ENCODE results near the gene CHID1.
A peak's percentile ranks its signal among the peaks of the same experiment; 100 is the strongest.

Gene CHID1

DNA sequence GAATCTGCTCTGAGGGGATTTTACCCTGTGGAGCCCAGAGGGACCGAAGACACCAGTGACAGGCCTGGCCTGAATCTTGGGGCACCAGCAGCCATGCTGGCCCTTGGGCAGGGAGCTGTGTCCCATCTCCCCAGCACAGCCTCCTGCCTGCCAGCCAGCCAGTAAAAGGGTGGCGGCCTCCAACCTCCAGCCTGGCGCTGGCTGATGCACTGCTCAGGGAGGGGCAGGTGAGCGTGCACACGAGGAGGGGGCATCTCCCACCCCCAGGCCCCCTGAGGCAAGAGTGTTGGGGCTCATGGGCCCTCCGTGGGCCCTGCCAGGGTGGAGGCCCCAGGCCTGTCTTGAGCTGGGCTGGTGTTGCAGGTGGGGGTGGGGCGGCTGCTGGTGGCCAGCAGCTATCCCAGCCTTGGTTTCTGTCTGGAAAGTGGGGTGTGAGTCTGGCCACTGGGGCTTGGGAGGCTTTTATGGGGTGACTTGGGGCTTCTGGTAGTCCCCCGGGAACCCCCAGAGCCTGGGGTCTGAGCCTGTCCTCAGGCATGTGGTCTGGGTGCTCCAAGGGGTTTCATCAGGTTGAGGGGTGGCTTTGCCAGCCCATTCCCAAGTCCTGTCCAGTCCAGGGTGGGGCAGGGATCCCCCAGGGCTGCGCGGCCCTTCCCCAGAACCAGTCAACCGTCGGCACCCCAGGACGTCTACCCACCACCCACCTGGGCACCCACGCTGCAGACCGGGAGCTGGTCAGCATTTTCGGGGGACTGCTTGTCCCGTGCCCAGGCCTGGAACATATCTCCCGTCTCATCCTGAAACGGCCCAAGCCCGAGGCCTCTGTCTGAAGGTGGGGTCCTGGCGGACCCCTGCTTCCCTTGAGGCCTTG, 50.1 kb downstream of the CHID1 start:
- ATAC-seq = no peak
- H3K36me3 Mint-ChIP-seq = no peaks in the 10 kb centered on the region
- H3K9me3 Mint-ChIP-seq = no peaks in the 10 kb centered on the region
- peaks cover 6% of the 10 kb centered on the region for H3K4me1 Mint-ChIP-seq
- peaks cover 57% of the 10 kb centered on the region for H3K27me3 Mint-ChIP-seq
- no peak overlapping the region for H3K4me3 Mint-ChIP-seq
- no peak overlapping the region for H3K27ac Mint-ChIP-seq

DNA sequence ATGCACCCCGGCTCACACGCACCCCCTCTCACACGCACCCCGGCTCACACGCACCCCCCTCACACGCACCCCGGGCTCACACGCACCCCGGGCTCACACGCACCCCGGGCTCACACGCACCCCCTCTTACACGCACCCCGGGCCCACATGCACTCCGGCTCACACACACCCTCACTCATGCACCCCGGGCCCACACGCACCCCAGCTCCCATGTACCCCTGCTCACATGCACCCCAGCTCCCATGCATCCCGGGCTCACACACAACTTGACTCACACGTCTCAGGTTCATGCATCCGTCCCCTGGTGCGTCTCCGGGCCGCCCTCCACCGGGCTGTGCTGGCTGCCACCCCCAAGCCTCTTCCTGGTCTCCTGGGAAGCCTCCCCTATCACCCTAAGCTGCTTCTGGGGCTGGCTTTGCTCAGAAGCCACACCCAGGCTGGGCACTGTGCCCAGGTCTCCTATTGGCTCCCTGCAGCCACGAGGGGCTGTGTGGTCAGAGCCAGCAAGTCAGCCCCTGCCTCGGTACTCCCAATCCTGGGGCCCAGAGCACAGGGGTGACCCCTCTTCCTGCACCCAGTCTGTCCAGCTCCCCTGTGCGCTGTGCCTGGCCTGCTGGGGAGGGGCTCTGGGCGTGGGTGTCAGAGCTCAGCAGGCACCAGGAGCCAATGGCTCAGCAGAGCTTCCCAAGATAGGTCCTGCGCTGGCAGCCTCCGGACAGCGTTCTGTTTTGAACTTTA, 51.0 kb downstream of the CHID1 start:
- no peak for ATAC-seq
- peaks cover 6% of the 10 kb centered on the region for H3K4me1 Mint-ChIP-seq
- peaks cover 59% of the 10 kb centered on the region for H3K27me3 Mint-ChIP-seq
- H3K27ac Mint-ChIP-seq = no peak overlapping the region
- H3K9me3 Mint-ChIP-seq = no peaks in the 10 kb centered on the region
- H3K4me3 Mint-ChIP-seq = no peak overlapping the region
- H3K36me3 Mint-ChIP-seq = no peaks in the 10 kb centered on the region

- Mint-ChIP-seq H3K27me3 (peaks cover 66% of the 10 kb centered on the region), H3K4me3 (no peak overlapping the region), H3K27ac (no peak overlapping the region), H3K4me1 (peaks cover 6% of the 10 kb centered on the region), H3K36me3 (no peaks in the 10 kb centered on the region), H3K9me3 (no peaks in the 10 kb centered on the region)
- ATAC-seq = peak; percentile 25
These were observed 51.8 kb downstream of the CHID1 start for GRCh38 chr11:858762-859339.

- Mint-ChIP-seq H3K9me3 (no peaks in the 10 kb centered on the region), H3K36me3 (no peaks in the 10 kb centered on the region), H3K4me1 (peaks cover 6% of the 10 kb centered on the region), H3K27ac (no peak overlapping the region), H3K4me3 (no peak overlapping the region), H3K27me3 (peaks cover 72% of the 10 kb centered on the region)
- no peak for ATAC-seq
These were observed 52.4 kb downstream of the CHID1 start for GRCh38 chr11:858053-858761.

- no peak overlapping the region for H3K27ac Mint-ChIP-seq
- no peaks in the 10 kb centered on the region for H3K9me3 Mint-ChIP-seq
- H3K36me3 Mint-ChIP-seq = no peaks in the 10 kb centered on the region
- no peak overlapping the region for H3K4me3 Mint-ChIP-seq
- H3K4me1 Mint-ChIP-seq = peaks cover 6% of the 10 kb centered on the region
- no peak for ATAC-seq
- peaks cover 76% of the 10 kb centered on the region for H3K27me3 Mint-ChIP-seq
These were observed 54.2 kb downstream of the CHID1 start for GRCh38 chr11:856397-856796.

DNA sequence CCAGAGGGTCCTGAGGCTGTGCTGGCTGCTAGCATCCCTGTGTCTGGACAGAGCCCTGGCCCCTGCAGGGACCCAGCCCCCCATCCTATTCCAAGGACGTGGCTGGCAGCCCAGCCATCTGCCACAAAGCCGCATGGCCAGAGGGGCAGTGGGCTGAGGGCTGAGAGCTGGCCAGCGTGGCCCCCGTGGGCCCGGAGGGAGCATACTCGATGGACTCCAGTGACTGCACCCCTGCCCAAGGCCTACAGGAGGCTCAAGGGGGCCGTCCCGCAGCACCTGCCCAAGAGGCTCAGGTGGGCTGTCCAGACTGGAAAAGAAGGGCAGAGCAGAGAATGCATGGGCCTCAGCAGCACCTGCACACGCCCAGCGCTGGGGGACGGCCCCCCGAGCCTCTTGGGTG, 54.8 kb downstream of the CHID1 start:
- Mint-ChIP-seq H3K27ac (no peak overlapping the region), H3K4me1 (peaks cover 6% of the 10 kb centered on the region), H3K27me3 (peaks cover 76% of the 10 kb centered on the region), H3K4me3 (no peak overlapping the region), H3K9me3 (no peaks in the 10 kb centered on the region), H3K36me3 (no peaks in the 10 kb centered on the region)
- ATAC-seq = no peak

- H3K27ac Mint-ChIP-seq = no peak overlapping the region
- peaks cover 6% of the 10 kb centered on the region for H3K4me1 Mint-ChIP-seq
- no peaks in the 10 kb centered on the region for H3K36me3 Mint-ChIP-seq
- ATAC-seq = no peak
- peaks cover 75% of the 10 kb centered on the region for H3K27me3 Mint-ChIP-seq
- no peaks in the 10 kb centered on the region for H3K9me3 Mint-ChIP-seq
- no peak overlapping the region for H3K4me3 Mint-ChIP-seq
These were observed 55.3 kb downstream of the CHID1 start for GRCh38 chr11:855330-855674.

DNA sequence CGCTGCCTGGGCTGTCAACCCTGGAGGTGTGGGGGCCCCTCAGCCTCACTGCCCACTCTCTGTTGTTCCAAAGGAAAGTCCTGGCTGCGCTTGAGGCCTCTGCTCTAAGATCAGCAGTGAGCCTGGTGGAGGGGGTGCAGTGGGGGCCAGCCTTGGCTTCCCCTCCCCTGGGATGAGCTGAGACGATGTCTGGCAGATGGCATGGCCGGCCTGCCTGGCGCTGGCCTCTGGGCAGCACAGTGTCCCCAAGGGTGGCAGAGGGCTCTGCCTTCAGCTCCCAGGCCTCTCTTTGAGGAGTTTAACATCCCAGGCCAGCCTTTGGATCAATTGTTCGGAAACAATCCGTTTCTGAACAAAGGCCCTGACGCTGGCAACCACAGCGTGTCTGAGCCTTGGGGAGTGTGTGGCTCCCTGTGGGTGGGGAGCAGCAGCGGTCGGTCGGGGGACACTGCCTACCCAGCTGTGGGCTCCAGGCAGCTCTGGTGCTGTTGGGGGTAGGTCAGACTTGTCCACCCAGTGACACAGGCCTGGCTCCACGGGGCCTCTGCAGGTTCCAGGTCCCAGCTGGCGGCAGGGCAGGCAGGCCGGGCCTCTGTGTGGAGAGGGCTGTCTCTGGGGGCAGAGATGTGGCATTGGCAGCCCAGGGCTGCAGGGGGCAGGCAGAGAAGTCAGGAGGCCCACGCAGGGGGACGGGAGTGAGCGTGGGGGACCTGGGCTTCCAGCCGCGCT, 55.8 kb downstream of the CHID1 start:
- Mint-ChIP-seq H3K4me3 (no peak overlapping the region), H3K27me3 (peaks cover 70% of the 10 kb centered on the region), H3K9me3 (no peaks in the 10 kb centered on the region), H3K4me1 (peaks cover 6% of the 10 kb centered on the region), H3K36me3 (no peaks in the 10 kb centered on the region), H3K27ac (no peak overlapping the region)
- ATAC-seq = no peak

DNA sequence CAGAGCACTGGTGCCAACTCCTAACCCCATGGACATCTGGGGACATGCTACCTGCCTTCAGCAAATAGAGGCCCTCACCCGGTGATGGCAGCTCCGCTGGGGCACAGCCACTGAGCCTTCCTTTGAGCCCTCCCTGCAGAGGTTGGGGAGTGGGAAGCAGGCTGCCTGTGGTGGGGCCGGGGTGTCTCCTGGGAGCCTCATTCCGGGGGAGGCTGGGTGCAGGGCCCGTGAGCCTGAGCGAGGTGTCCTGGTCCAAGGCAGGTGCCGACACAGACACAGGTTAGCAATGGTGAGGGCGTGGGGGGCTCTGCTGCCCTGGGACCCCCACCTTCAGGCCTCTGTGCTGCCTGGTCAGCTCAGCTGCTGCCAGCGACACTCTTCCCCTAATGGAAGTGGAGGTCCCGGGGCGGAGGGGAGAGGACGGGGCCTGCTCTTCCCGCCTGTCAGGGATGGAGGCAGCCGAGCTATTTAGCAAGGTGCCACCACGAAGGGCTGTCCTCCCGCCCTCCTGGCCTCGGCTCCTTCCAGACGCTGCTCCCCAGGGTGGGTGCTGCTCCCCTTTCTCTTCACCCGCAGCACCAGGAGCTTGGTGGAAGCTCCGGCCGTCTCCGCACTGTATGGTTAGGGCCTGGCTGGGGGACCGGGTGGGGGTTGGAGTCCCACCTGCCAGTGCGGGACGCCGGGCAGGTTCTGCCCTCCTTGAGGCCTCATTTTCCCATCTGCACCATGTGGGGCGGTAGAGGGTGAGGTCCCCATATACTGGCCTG, 56.7 kb downstream of the CHID1 start:
- Mint-ChIP-seq H3K9me3 (no peaks in the 10 kb centered on the region), H3K27me3 (peaks cover 68% of the 10 kb centered on the region), H3K27ac (no peak overlapping the region), H3K4me3 (no peak overlapping the region), H3K4me1 (peaks cover 12% of the 10 kb centered on the region), H3K36me3 (no peaks in the 10 kb centered on the region)
- no peak for ATAC-seq

- Mint-ChIP-seq H3K27ac (no peak overlapping the region), H3K4me1 (peaks cover 18% of the 10 kb centered on the region), H3K9me3 (no peaks in the 10 kb centered on the region), H3K4me3 (no peak overlapping the region), H3K27me3 (peaks cover 64% of the 10 kb centered on the region), H3K36me3 (no peaks in the 10 kb centered on the region)
- no peak for ATAC-seq
These were observed 57.8 kb downstream of the CHID1 start for GRCh38 chr11:852762-853161.

DNA sequence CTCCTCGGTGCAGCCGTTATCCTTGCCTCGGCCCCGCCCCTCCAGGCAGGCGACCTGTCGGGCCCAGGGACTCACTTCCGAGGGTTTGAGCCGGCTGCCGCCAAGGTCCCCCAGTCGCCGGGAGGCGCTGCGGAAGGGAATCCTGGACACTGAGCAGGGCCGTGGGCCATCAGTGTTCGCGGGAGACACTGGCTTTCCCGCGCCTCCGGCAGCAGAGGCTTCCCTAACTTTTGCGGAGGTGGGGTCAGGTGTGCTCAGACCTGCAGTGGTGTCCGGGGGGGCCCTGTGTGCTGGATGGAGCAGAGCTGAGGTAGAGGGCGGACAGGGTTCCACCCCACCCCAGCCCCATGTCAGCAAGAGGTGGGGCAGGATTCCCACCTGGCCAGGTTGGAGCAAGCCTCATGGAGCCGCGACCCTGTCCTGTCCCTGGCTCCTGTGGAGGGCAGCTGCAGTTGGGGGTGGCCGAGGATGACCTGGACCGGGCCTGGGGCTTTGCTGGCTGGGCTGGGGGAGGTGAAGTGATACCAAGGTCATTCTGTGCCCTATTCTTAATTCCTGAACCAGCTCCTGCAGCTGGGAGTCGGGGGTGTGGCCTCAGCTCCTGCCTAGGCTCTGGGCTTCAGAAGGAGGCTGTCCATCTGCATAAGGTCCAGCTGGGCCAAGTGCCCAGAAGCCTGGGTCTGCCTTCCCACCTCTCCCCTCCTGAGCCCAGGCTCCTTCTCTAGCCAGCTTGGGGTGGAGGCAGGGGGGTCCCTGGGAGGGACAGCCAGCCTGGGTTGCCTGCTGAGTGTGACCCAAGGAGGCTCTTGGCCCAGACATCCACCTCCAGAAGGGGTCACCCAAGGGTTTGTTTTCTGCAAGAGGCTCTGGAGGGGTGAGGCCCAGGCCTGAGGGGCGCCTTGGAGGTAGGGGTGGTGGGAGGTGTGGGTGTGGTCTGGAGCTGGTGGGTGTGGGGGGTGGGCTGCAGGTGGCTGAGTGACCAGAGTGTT, 59.5 kb downstream of the CHID1 start:
- Mint-ChIP-seq H3K9me3 (no peaks in the 10 kb centered on the region), H3K27me3 (peaks cover 50% of the 10 kb centered on the region), H3K27ac (no peak overlapping the region), H3K4me1 (peaks cover 12% of the 10 kb centered on the region), H3K4me3 (no peak overlapping the region), H3K36me3 (no peaks in the 10 kb centered on the region)
- ATAC-seq = no peak

- Mint-ChIP-seq H3K9me3 (no peaks in the 10 kb centered on the region), H3K4me1 (peaks cover 12% of the 10 kb centered on the region), H3K27me3 (peaks cover 53% of the 10 kb centered on the region), H3K36me3 (no peaks in the 10 kb centered on the region), H3K27ac (no peak overlapping the region), H3K4me3 (peak overlapping the region; percentile 59)
- peak; percentile 6 for ATAC-seq
These were observed 60.4 kb downstream of the CHID1 start for GRCh38 chr11:849951-850774.
